Measurements from ENCODE around the gene POLR1H.

The POLR1H gene

DNA sequence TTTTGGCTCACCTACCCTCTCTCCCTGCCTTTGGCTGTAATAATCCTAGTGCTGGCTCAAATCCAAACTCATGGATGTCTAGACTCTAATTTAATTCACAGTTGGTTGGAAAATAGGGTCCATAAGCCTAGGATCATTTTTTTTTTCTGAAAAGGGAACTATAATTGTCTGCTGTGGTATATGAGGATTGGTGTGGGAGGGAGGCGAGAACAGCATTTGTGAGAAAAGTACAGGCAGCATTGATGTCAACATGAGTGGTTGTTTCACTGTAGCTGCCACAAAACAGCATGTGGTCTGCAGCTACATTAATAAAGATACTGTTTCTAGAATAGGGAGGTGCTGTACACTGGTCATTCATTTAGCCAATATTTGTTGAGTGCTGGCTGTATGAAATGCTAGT, 18.6 kb upstream of the POLR1H start:
- no peak for FAIRE-seq
- TF ChIP-seq POLR2A (IDR thresholded peaks at IDR 0.05; ENCODE audit: low read depth, low read length): no peak
- no peak for DNase-seq (ENCODE audit: insufficient read length, low spot score)

- no peak for TF ChIP-seq POLR2A (IDR thresholded peaks at IDR 0.05; ENCODE audit: low read depth, low read length)
- FAIRE-seq: no peak
- DNase-seq (ENCODE audit: insufficient read length, low spot score): no peak
Measured at GRCh38 chr6:30042914-30043313, 18.2 kb upstream of the POLR1H start.

- no peak for TF ChIP-seq POLR2A (IDR thresholded peaks at IDR 0.05; ENCODE audit: low read depth, low read length)
- DNase-seq (ENCODE audit: insufficient read length, low spot score) (no peak), FAIRE-seq (no peak)
Measured at GRCh38 chr6:30043744-30044143, 17.3 kb upstream of the POLR1H start.

- DNase-seq (ENCODE audit: insufficient read length, low spot score) (peak; percentile 51), FAIRE-seq (peak; percentile 96)
- no peak for TF ChIP-seq POLR2A (IDR thresholded peaks at IDR 0.05; ENCODE audit: low read depth, low read length)
Measured at GRCh38 chr6:30044630-30045029, 16.4 kb upstream of the POLR1H start.

DNA sequence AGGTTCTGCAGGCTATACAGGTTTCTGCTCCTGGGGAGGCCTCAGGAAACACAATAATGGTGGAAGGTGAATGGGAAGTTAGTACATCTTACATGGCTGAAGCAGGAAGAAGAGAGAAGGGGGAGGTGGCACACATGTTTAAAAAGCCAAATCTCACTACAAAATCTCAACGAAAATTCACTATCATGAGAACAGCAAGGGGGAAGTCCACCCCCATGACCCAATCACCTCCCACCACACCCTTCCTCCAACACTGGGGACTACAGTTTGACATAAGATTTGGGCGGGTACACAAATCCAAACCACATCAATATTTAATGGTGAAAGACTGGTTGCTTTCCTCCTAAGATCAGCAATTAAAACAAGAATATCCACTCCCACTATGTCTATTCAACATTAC, 13.8 kb upstream of the POLR1H start:
- no peak for TF ChIP-seq POLR2A (IDR thresholded peaks at IDR 0.05; ENCODE audit: low read depth, low read length)
- DNase-seq (ENCODE audit: insufficient read length, low spot score) (no peak), FAIRE-seq (no peak)

GRCh38 chr6:30053682-30054081, 7.4 kb upstream of the POLR1H start:
- TF ChIP-seq POLR2A (IDR thresholded peaks at IDR 0.05; ENCODE audit: low read depth, low read length): no peak
- DNase-seq (ENCODE audit: insufficient read length, low spot score) (no peak), FAIRE-seq (no peak)

- no peak for TF ChIP-seq POLR2A (IDR thresholded peaks at IDR 0.05; ENCODE audit: low read depth, low read length)
- no peak for DNase-seq (ENCODE audit: insufficient read length, low spot score)
- FAIRE-seq: peak; percentile 15
Measured at GRCh38 chr6:30055513-30055912, 5.6 kb upstream of the POLR1H start.

- DNase-seq (ENCODE audit: insufficient read length, low spot score): no peak
- no peak for TF ChIP-seq POLR2A (IDR thresholded peaks at IDR 0.05; ENCODE audit: low read depth, low read length)
- no peak for FAIRE-seq
Measured at GRCh38 chr6:30060606-30061091, 416 bp upstream of the POLR1H start.

DNA sequence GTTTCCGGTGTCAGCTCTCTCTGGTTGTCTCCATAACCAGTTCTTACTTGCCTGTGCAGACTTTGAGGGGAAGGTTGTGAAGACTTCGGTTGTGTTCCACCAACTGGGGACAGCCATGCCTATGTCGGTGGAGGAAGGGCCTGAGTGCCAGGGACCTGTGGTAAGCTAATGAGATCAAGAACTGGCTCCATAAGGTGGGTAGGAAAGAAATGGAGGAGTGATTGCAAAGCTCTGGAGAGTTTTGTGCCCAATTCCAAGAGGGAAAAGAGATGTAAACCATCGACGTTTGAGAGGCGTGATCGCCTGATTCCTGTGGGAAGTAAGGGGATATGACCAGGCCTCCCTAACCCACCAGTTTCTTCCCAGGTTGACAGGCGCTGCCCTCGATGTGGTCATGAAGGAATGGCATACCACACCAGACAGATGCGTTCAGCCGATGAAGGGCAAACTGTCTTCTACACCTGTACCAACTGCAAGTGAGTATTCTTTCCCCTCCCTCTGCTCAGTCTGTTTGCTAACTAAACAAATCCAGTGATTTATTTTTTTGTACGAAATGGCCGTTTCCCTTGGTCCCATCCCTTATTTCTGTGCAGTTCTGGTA, 893 bp downstream of the POLR1H start:
- FAIRE-seq (no peak), DNase-seq (ENCODE audit: insufficient read length, low spot score) (no peak)
- no peak for TF ChIP-seq POLR2A (IDR thresholded peaks at IDR 0.05; ENCODE audit: low read depth, low read length)

DNA sequence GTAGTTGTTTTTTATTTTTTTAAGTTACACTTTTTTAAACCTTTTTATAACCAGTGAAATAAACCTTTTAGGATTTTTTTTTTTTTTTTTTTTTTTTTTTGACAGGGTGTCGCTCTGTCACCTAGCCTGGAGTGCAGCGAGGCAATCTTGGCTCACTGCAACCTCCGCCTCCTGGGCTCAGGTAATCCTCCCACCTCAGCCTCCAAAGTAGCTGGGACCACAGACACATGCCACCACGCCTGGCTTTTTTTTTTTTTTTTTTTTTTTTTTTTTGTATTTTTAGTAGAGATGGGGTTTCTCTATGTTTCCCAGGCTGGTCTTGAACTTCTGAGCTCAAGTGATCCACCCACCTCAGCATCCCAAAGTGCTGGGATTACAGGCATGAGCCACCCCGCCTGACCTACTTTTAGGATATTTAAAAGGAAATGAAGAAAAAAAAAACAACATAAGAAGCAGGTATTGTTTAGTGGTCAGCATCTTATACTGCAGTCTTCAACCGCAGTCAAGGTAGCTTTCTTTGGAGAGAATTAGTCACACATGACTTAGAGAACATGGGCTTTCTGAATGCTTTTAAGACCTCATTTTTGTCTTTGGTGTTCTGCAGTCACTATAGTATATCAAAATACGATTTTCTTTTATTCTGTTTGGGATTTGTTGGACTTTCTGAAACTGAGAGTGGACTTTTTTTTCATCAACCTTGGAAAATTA, 1.6 kb downstream of the POLR1H start:
- no peak for TF ChIP-seq POLR2A (IDR thresholded peaks at IDR 0.05; ENCODE audit: low read depth, low read length)
- no peak for FAIRE-seq
- no peak for DNase-seq (ENCODE audit: insufficient read length, low spot score)

DNA sequence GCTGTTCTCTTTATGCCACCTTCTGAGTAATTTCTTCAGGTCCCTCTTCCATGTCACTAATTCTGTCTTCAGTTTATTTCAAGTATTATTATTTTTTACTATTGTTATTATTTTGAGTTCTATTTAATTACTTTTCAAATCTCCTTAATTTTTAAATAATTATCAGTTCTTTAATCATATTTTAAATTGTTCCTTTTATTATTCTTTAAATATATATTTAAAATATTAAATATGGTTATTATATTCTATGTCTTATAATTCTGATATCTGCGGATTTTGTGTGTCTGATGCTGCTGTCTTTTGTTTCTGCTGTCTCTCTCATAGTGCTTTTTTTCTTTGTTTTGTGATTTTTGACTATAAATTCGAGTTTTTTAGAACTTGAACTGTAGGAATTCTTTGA, 2.2 kb downstream of the POLR1H start:
- FAIRE-seq (no peak), DNase-seq (ENCODE audit: insufficient read length, low spot score) (no peak)
- no peak for TF ChIP-seq POLR2A (IDR thresholded peaks at IDR 0.05; ENCODE audit: low read depth, low read length)

- no peak for TF ChIP-seq POLR2A (IDR thresholded peaks at IDR 0.05; ENCODE audit: low read depth, low read length)
- no peak for FAIRE-seq
- DNase-seq (ENCODE audit: insufficient read length, low spot score): no peak
Measured at GRCh38 chr6:30066082-30066481, 5.0 kb downstream of the POLR1H start.

DNA sequence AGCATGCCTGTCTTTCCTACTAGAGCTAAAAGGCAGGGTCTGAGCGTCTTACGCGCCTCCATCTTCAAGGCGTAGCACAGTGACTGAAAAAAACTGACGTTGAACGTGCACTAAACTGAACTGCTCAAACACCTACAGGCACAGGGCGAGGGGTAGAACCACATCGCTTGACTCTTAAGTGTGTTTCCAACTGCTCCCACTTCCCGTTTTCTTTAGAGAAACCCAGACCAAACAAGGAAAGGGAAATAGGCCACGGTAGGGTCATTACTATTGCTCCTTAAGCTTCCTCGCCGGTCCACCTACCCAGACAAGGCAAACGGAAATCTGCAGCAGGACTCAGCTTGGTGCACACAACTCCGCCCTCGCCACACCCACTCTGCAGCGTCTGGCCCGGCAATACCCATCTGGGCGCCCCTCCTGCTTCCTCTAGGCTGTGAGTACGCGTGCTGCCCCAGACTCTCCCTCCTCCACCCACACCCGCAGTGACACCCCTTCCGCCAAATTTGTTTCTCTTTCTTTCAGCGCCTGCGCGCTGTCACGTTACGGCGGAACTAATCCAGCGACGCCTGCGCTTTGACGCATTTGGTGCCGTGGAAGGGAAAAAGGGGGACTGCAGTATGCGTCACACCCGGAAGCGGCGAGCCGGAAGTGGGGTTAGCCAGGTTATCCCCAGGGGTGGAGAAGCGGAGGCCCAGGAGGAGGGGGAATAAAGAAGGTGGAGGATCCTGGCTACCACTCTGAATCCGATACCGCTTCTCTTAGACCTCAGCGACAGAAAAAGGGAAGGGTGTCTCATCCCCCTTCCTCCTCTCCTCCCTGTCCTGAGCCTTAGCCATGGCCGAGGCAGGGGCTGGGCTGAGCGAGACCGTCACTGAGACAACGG, 5.8 kb downstream of the POLR1H start, which contains the start of gene PPP1R11:
Gene PPP1R11, plus strand, starts transcription at position 622 of the 883 bp plus-strand sequence. Its CDS starts 213 bp downstream, at position 835.
- DNase-seq (ENCODE audit: insufficient read length, low spot score) (peak; percentile 93), FAIRE-seq (peak; percentile 98)
- peak; percentile 74 for TF ChIP-seq POLR2A (IDR thresholded peaks at IDR 0.05; ENCODE audit: low read depth, low read length)

DNA sequence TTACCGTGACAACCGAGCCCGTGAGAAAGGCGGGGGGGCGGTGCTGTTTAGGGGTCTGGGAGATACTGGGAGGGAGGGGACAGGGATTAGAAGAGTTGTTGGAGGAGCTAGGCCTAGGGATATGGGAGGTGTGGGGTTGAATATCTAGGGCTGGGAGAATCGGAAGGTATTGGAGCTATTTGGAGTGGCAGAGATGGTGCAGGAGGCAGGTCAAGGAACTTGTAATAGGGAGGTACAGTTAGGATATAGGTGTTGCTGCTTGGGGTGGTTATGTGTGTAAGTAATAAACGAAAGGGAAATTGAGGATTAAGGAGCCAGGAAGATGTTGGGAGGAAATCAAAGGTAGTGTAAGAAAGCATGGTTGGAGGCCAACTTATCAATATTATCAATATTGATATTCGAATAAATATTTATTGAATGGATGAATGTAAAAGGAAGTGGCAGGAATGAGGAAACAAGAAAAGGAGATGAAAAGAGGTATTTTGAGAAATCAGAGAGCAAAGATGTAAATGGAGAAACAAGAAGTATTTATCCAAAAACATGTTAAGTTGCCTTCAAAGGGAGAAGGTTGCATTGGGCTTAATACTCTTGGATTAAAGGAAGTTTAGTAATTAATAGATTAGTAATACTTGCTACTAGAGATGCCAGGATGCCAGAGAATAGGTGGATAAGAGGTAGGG, 6.5 kb downstream of the POLR1H start:
- TF ChIP-seq POLR2A (IDR thresholded peaks at IDR 0.05; ENCODE audit: low read depth, low read length): no peak
- DNase-seq (ENCODE audit: insufficient read length, low spot score) (no peak), FAIRE-seq (no peak)
